Left ventricle myocardium inferior (tissue), 1 donor: Measurements from ENCODE around the gene SUFU. TPM values are rescaled to one million over a fixed set of nuclear protein-coding genes. Genes with fewer than 3 reads are reported as not detected.

Experiments
- DNase-seq: peaks from one replicate; pipeline ENCODE4 v3.0.0-alpha.2; 2020
- H3K27ac ChIP-seq: fragments of 200-600 bp; replicated peaks from 2 replicates; pipeline ENCODE4 v1.8.0; 2021
- H3K27me3 ChIP-seq: fragments of 200-600 bp; 2 replicates; pipeline ENCODE4 v1.8.0; 2021; ENCODE audit warnings: low read depth
- H3K36me3 ChIP-seq: fragments of 200-600 bp; 2 replicates; pipeline ENCODE4 v1.8.0; 2021
- H3K4me1 ChIP-seq: fragments of 200-600 bp; 2 replicates; pipeline ENCODE4 v1.8.0; 2021
- H3K4me3 ChIP-seq: fragments of 200-600 bp; 2 replicates; pipeline ENCODE4 v1.8.0; 2021; ENCODE audit warnings: mild to moderate bottlenecking, moderate library complexity
- H3K9me3 ChIP-seq: fragments of 200-600 bp; replicated peaks from 2 replicates; pipeline ENCODE4 v1.8.0; 2021
- intact Hi-C: fragments of 100-400 bp; cut with micrococcal nuclease; formaldehyde crosslinking; loops from one replicate; pipeline ENCODE4 v1.11.0; 2022
- total RNA-seq: library from RNA; stranded (reverse); fragmentation: NEBNext Ultra II Directional; extraction: Animal tissue kit (Norgen Biotek cat#: 25700); gene quantifications from one replicate; pipeline ENCODE4 v1.2.1, GENCODE V29; 2021
- TF ChIP-seq, protein P1 (sequence below): fragments of 200-600 bp; IDR thresholded peaks from 2 replicates; pipeline ENCODE4 v1.8.0; 2021; ENCODE audit warnings: antibody characterized with exemption, mild to moderate bottlenecking, borderline replicate concordance
- donor health status: DM: no; HTN: yes; CAD: no; lungs with severe emphysema.

Gene SUFU
- total RNA-seq, 1 donor from 2014 or later, result 7.9 TPM

DNA sequence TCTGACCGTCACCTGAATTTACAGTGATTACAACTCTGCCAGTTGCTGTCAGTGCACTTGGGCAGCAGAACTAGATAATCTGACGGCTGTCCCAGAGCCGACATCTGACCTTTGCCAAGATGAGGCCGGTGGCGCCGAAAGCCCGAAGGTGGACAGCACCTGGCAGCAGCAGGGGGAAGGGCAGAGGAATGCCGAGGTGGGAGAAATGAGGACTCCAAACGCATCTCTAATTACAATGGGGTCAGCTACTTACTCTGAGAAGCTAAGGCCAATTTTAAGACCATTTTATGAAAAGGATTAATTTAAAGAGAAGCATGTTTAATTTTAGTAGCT, 174.3 kb downstream of the SUFU start:
- peak overlapping the region; percentile 93 for H3K27ac ChIP-seq
- H3K9me3 ChIP-seq, result no peaks in the 10 kb centered on the region
- intact Hi-C loops, result no loop called here
- TF ChIP-seq, protein P1, sequence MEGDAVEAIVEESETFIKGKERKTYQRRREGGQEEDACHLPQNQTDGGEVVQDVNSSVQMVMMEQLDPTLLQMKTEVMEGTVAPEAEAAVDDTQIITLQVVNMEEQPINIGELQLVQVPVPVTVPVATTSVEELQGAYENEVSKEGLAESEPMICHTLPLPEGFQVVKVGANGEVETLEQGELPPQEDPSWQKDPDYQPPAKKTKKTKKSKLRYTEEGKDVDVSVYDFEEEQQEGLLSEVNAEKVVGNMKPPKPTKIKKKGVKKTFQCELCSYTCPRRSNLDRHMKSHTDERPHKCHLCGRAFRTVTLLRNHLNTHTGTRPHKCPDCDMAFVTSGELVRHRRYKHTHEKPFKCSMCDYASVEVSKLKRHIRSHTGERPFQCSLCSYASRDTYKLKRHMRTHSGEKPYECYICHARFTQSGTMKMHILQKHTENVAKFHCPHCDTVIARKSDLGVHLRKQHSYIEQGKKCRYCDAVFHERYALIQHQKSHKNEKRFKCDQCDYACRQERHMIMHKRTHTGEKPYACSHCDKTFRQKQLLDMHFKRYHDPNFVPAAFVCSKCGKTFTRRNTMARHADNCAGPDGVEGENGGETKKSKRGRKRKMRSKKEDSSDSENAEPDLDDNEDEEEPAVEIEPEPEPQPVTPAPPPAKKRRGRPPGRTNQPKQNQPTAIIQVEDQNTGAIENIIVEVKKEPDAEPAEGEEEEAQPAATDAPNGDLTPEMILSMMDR, result no peak
- no peak overlapping the region for H3K4me3 ChIP-seq
- H3K36me3 ChIP-seq, result peaks cover 16% of the 10 kb centered on the region
- H3K4me1 ChIP-seq, result peaks cover 67% of the 10 kb centered on the region
- no peaks in the 10 kb centered on the region for H3K27me3 ChIP-seq
- no peak for DNase-seq

DNA sequence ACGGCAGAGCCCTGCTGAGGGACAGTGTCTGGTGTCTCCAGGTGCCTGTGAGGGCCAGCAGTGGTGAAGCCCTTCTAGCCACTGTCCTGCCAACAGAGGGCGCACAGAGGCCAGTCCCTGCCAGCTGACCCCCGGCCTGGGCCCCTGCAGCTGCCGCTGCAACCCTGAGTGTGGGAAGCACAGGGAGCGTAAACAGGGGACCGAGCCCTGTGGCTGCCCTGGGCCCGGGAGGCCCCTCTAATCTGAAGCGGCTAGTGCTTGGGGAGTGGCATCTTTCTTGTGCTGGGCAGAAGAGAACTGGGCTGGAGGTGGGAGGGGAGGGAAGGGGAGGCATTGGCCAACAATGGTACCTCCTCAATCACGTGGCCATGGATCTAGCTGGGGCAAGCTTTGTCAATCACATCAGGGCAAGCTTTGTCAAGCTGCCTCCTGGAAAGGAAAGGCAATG, 175.1 kb downstream of the SUFU start:
- Histone ChIP-seq H3K27me3 (no peaks in the 10 kb centered on the region), H3K9me3 (no peaks in the 10 kb centered on the region), H3K36me3 (peaks cover 17% of the 10 kb centered on the region), H3K27ac (peak overlapping the region; percentile 93), H3K4me3 (peak overlapping the region; percentile 16), H3K4me1 (peaks cover 59% of the 10 kb centered on the region)
- TF ChIP-seq, protein P1, result peak; percentile 75
- DNase-seq, result peak; percentile 72
- intact Hi-C loops, result no loop called here

DNA sequence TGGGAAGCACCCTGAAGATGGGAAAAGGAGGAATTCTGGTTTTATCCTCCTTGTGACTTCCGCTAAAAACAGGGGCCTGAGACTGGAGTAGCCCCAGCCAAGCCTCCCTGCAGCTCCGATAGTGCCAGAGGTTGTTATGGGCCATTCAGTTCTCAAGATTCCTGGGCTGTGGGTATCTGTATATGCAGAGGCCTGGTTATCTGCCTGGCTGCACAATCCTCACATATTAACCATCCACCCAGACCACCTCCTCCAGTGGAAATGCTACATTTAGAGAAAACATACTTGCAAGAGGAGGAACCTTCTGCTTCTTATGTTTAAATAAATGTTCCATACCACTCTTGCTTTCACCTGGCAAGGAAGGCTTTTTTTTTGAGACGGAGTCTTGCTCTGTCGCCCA, 175.8 kb downstream of the SUFU start:
- intact Hi-C loops, result no loop called here
- DNase-seq, result no peak
- Histone ChIP-seq H3K27ac (peak overlapping the region; percentile 93), H3K9me3 (no peaks in the 10 kb centered on the region), H3K4me3 (no peak overlapping the region), H3K4me1 (peaks cover 52% of the 10 kb centered on the region), H3K27me3 (no peaks in the 10 kb centered on the region), H3K36me3 (peaks cover 24% of the 10 kb centered on the region)
- TF ChIP-seq, protein P1, result no peak

DNA sequence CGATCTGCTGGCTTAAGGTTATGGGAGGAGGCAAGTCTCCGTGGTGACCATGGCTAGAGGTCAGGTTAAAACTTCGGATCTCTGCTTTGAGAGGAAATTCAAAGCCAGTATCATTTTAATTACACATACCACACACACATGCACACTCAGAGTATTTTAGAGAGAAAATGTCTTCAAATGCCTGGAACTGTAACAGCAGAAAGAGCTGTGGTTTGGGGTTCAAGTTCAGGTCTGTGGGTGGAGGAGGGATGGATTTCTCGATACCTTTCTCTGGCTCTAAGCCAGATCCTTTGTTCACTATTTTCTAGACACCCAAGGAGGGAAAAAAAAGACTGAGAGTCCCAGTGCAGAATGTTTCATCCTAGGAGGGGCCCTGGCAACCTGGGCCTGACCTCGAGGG, 177.9 kb downstream of the SUFU start:
- Histone ChIP-seq H3K27me3 (no peaks in the 10 kb centered on the region), H3K27ac (no peak overlapping the region), H3K36me3 (peaks cover 37% of the 10 kb centered on the region), H3K9me3 (no peaks in the 10 kb centered on the region), H3K4me1 (peaks cover 31% of the 10 kb centered on the region), H3K4me3 (no peak overlapping the region)
- TF ChIP-seq, protein P1, result no peak
- intact Hi-C loops, result no loop called here
- DNase-seq, result no peak

DNA sequence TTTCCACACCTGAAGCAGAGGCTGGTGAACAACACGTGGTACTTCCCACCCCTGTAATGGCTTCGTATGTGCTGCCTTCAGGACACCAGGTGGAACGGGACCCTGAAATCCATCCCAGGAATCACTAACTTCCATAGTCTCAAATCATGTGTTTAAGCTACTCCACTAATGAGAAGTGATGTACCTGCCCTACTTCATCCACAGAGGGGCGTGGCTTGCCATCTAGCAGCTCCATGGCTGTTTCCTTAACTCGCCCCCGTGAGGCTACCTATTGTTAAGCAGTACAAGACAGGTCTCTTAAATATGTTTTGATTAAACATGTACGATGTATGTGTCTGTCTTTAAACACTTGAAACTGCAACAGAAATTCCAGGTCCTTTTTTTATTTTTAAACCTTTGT, 178.6 kb downstream of the SUFU start:
- Histone ChIP-seq H3K4me1 (peaks cover 23% of the 10 kb centered on the region), H3K27me3 (no peaks in the 10 kb centered on the region), H3K4me3 (no peak overlapping the region), H3K27ac (no peak overlapping the region), H3K36me3 (peaks cover 37% of the 10 kb centered on the region), H3K9me3 (no peaks in the 10 kb centered on the region)
- no peak for DNase-seq
- TF ChIP-seq, protein P1, result no peak
- intact Hi-C loops, result no loop called here

DNA sequence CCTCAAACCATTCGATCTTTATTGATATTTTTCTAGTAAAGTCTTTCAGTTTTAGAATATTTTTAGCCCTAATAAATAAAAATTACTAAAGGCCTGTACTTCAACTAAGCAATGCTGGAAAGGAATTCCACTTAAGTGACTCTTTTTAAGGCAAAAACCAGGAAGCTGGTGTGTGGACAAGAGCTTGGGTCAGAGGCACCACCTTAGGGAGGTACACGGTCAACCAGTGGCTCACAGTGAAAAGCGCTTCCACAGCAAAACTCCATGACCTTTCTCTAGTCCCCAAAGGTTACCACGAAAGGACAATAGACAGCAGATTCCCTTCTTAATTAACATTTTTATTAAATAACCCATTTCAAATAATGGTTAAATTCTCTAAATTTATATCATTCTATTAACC, 179.2 kb downstream of the SUFU start:
- no peak overlapping the region for H3K4me3 ChIP-seq
- peaks cover 18% of the 10 kb centered on the region for H3K4me1 ChIP-seq
- no peak overlapping the region for H3K27ac ChIP-seq
- no peaks in the 10 kb centered on the region for H3K27me3 ChIP-seq
- peaks cover 37% of the 10 kb centered on the region for H3K36me3 ChIP-seq
- no peak for DNase-seq
- no peaks in the 10 kb centered on the region for H3K9me3 ChIP-seq
- intact Hi-C loops, result no loop called here
- TF ChIP-seq, protein P1, result no peak
